ENCODE measurements around the gene PCLO. TPM values are rescaled to one million over a fixed set of nuclear protein-coding genes. Genes with fewer than 3 reads are reported as not detected.
A peak's percentile ranks its signal among the peaks of the same experiment; 100 is the strongest.

Gene PCLO
- total and polyA plus RNA-seq, 2 of the 8 experiments (the other 6 are each of a cell fraction or from before 2014, with no cell fraction given): 1.5 to 3.2 TPM

DNA sequence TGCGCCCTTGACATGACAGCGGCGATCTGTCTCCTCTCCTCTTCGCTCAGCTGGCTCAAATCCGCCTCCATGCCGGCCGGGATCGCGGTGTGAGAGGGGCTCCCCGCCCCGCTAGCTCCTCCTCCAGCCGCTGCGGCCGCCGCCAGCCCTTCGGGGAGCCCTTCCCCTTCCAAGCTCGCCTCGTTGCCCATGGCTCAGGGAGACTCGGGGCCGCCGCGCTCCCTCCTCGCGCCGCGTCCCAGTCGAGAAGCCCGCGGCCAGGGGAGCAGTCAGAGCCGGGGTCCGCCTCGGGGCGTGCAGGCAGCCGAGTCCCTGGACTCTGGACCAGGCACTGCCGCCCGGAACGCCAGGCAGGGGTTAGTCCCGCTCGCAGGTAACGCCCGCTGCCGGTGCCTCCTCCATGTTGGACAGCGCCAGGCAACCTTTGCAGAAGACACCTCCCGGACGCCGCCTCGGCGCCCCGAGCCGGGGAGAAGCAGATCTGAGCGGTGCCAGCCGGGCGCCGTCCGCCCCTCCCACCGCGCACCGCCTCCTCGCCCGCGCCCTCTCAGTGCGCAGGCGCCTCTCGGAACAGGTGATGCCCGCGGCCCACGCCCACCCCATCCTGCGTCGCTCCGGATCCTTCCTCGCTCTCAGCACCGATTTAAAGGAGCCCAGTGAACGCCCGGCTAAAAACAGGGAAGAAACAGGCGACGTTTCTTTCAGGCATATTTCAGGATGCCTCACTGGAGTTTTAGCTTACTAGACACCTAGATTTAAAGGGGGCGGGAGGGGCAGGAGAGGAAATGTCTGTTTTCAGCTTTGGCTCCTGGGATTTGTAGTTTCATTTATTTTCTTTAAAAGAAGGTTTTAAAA, at the start of gene PCLO (continued):
- TF ChIP-seq, protein P1, sequence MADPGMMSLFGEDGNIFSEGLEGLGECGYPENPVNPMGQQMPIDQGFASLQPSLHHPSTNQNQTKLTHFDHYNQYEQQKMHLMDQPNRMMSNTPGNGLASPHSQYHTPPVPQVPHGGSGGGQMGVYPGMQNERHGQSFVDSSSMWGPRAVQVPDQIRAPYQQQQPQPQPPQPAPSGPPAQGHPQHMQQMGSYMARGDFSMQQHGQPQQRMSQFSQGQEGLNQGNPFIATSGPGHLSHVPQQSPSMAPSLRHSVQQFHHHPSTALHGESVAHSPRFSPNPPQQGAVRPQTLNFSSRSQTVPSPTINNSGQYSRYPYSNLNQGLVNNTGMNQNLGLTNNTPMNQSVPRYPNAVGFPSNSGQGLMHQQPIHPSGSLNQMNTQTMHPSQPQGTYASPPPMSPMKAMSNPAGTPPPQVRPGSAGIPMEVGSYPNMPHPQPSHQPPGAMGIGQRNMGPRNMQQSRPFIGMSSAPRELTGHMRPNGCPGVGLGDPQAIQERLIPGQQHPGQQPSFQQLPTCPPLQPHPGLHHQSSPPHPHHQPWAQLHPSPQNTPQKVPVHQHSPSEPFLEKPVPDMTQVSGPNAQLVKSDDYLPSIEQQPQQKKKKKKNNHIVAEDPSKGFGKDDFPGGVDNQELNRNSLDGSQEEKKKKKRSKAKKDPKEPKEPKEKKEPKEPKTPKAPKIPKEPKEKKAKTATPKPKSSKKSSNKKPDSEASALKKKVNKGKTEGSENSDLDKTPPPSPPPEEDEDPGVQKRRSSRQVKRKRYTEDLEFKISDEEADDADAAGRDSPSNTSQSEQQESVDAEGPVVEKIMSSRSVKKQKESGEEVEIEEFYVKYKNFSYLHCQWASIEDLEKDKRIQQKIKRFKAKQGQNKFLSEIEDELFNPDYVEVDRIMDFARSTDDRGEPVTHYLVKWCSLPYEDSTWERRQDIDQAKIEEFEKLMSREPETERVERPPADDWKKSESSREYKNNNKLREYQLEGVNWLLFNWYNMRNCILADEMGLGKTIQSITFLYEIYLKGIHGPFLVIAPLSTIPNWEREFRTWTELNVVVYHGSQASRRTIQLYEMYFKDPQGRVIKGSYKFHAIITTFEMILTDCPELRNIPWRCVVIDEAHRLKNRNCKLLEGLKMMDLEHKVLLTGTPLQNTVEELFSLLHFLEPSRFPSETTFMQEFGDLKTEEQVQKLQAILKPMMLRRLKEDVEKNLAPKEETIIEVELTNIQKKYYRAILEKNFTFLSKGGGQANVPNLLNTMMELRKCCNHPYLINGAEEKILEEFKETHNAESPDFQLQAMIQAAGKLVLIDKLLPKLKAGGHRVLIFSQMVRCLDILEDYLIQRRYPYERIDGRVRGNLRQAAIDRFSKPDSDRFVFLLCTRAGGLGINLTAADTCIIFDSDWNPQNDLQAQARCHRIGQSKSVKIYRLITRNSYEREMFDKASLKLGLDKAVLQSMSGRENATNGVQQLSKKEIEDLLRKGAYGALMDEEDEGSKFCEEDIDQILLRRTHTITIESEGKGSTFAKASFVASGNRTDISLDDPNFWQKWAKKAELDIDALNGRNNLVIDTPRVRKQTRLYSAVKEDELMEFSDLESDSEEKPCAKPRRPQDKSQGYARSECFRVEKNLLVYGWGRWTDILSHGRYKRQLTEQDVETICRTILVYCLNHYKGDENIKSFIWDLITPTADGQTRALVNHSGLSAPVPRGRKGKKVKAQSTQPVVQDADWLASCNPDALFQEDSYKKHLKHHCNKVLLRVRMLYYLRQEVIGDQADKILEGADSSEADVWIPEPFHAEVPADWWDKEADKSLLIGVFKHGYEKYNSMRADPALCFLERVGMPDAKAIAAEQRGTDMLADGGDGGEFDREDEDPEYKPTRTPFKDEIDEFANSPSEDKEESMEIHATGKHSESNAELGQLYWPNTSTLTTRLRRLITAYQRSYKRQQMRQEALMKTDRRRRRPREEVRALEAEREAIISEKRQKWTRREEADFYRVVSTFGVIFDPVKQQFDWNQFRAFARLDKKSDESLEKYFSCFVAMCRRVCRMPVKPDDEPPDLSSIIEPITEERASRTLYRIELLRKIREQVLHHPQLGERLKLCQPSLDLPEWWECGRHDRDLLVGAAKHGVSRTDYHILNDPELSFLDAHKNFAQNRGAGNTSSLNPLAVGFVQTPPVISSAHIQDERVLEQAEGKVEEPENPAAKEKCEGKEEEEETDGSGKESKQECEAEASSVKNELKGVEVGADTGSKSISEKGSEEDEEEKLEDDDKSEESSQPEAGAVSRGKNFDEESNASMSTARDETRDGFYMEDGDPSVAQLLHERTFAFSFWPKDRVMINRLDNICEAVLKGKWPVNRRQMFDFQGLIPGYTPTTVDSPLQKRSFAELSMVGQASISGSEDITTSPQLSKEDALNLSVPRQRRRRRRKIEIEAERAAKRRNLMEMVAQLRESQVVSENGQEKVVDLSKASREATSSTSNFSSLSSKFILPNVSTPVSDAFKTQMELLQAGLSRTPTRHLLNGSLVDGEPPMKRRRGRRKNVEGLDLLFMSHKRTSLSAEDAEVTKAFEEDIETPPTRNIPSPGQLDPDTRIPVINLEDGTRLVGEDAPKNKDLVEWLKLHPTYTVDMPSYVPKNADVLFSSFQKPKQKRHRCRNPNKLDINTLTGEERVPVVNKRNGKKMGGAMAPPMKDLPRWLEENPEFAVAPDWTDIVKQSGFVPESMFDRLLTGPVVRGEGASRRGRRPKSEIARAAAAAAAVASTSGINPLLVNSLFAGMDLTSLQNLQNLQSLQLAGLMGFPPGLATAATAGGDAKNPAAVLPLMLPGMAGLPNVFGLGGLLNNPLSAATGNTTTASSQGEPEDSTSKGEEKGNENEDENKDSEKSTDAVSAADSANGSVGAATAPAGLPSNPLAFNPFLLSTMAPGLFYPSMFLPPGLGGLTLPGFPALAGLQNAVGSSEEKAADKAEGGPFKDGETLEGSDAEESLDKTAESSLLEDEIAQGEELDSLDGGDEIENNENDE (IDR thresholded peaks at IDR 0.05; ENCODE audit: insufficient replicate concordance, low read length): no peak
- TF ChIP-seq KDM4A (IDR thresholded peaks at IDR 0.05; ENCODE audit: low read depth, low read length, severe bottlenecking): peak; percentile 82
- TF ChIP-seq EP300 (IDR thresholded peaks at IDR 0.05; ENCODE audit: borderline replicate concordance in 1 of 2, low read depth in 2 of 2, low read length in 2 of 2): peak in 1 of 2 experiments; percentile 69; a peak in 1 of 3 replicates
- TF ChIP-seq, protein P2, sequence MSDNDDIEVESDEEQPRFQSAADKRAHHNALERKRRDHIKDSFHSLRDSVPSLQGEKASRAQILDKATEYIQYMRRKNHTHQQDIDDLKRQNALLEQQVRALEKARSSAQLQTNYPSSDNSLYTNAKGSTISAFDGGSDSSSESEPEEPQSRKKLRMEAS (IDR thresholded peaks at IDR 0.05): peak; percentile 56; the same call in 1 of the 2 replicates
- peak; percentile 36 to 73; a peak in 1 of 4 replicates for TF ChIP-seq HDAC2 (IDR thresholded peaks at IDR 0.05; ENCODE audit: borderline replicate concordance in 1 of 2, low read depth in 2 of 2, low read length in 2 of 2)
- TF ChIP-seq SP4 (IDR thresholded peaks at IDR 0.05; ENCODE audit: low read length): peak; percentile 71; the same call in 1 of the 2 replicates
- TF ChIP-seq SUZ12 (IDR thresholded peaks at IDR 0.05; ENCODE audit: low read length): no peak
- TF ChIP-seq GABPA (IDR thresholded peaks at IDR 0.05; ENCODE audit: borderline replicate concordance, insufficient read depth, low read length): no peak
